ENCODE results near the gene IQGAP2. TPM values are rescaled to one million over a fixed set of nuclear protein-coding genes. Genes with fewer than 3 reads are reported as not detected.

The IQGAP2 gene
- total RNA-seq, 1 experiment from 2014 or later, result not detected

- no peaks in the 10 kb centered on the region for H3F3A ChIP-seq (ENCODE audit: low read length, unreplicated experiment)
- H3K79me2 ChIP-seq (ENCODE audit: low read length), result no peaks in the 10 kb centered on the region
- H3K9me2 ChIP-seq (replicated peaks; ENCODE audit: low read length), result no peaks in the 10 kb centered on the region
- no peaks in the 10 kb centered on the region for H4K20me1 ChIP-seq (ENCODE audit: low read length)
- ChIA-PET CTCF (no interaction called here), POLR2A (ENCODE audit: unreplicated experiment) (no interaction called here)
- no peak for ATAC-seq
- H2AFZ ChIP-seq (ENCODE audit: low read length), result no peak overlapping the region
- H3K9me3 ChIP-seq (ENCODE audit: low read length), result no peaks in the 10 kb centered on the region
- peaks cover 21% of the 10 kb centered on the region for H3K27me3 ChIP-seq (ENCODE audit: low read length)
- no peak overlapping the region for H3K9ac ChIP-seq (ENCODE audit: low read length)
- no peak for DNase-seq
- H3K4me2 ChIP-seq (ENCODE audit: low read length), result no peak overlapping the region
- no peaks in the 10 kb centered on the region for H3K4me1 ChIP-seq (ENCODE audit: insufficient read depth, low read length)
- H3K4me3 ChIP-seq (ENCODE audit: low read length), result no peak overlapping the region
- TF ChIP-seq EZH2phosphoT487 (IDR thresholded peaks at IDR 0.05; ENCODE audit: borderline replicate concordance, low read length) (no peak), CTCF (conservative IDR thresholded peaks at IDR 0.05; ENCODE audit: low read depth, low read length) (no peak), EZH2 (IDR thresholded peaks at IDR 0.05; ENCODE audit: low read length, unreplicated experiment) (no peak)
- no peaks in the 10 kb centered on the region for H3K36me3 ChIP-seq (ENCODE audit: low read depth, low read length)
- intact Hi-C loops (cut with micrococcal nuclease), result no loop called here
- H3K27ac ChIP-seq (ENCODE audit: low read length), result no peak overlapping the region
- no TSS peak for BruUV-seq (replicated peaks)
Observed at GRCh38 chr5:76555717-76556116, 152.6 kb downstream of the IQGAP2 start.

- TF ChIP-seq EZH2 (IDR thresholded peaks at IDR 0.05; ENCODE audit: low read length, unreplicated experiment), result no peak
- TF ChIP-seq EZH2phosphoT487 (IDR thresholded peaks at IDR 0.05; ENCODE audit: borderline replicate concordance, low read length), result no peak
- TF ChIP-seq CTCF (conservative IDR thresholded peaks at IDR 0.05; ENCODE audit: low read depth, low read length), result no peak
- H3K4me1 ChIP-seq (ENCODE audit: insufficient read depth, low read length), result no peaks in the 10 kb centered on the region
- no peak overlapping the region for H3K4me3 ChIP-seq (ENCODE audit: low read length)
- H3F3A ChIP-seq (ENCODE audit: low read length, unreplicated experiment), result no peaks in the 10 kb centered on the region
- ChIA-PET CTCF (no interaction called here), POLR2A (ENCODE audit: unreplicated experiment) (no interaction called here)
- no peak for DNase-seq
- no peaks in the 10 kb centered on the region for H3K36me3 ChIP-seq (ENCODE audit: low read depth, low read length)
- no peaks in the 10 kb centered on the region for H3K9me2 ChIP-seq (replicated peaks; ENCODE audit: low read length)
- no TSS peak for BruUV-seq (replicated peaks)
- intact Hi-C loops (cut with micrococcal nuclease), result no loop called here
- H3K79me2 ChIP-seq (ENCODE audit: low read length), result no peaks in the 10 kb centered on the region
- no peak overlapping the region for H3K4me2 ChIP-seq (ENCODE audit: low read length)
- peaks cover 27% of the 10 kb centered on the region for H3K27me3 ChIP-seq (ENCODE audit: low read length)
- no peak overlapping the region for H3K9ac ChIP-seq (ENCODE audit: low read length)
- H2AFZ ChIP-seq (ENCODE audit: low read length), result no peak overlapping the region
- no peaks in the 10 kb centered on the region for H3K9me3 ChIP-seq (ENCODE audit: low read length)
- no peak overlapping the region for H3K27ac ChIP-seq (ENCODE audit: low read length)
- no peak for ATAC-seq
- H4K20me1 ChIP-seq (ENCODE audit: low read length), result no peaks in the 10 kb centered on the region
Observed at GRCh38 chr5:76556511-76557221, 153.6 kb downstream of the IQGAP2 start.

Measured in PC-3 (cell line).